VCaP (cell line): ENCODE measurements around the gene ADM5.

Source experiments
- H3K27ac ChIP-seq: fragments of 450-650 bp; 2 replicates; pipeline ENCODE4 v1.5.1; 2017
- CTCF ChIP-seq: fragments of 450-650 bp; conservative IDR thresholded peaks from 2 replicates; pipeline ENCODE4 v1.5.1; 2017; ENCODE audit warnings: mild to moderate bottlenecking, moderate library complexity

ADM5 gene

GRCh38 chr19:49699364-49699763 lies 10.0 kb downstream of the ADM5 start:
- no peak for TF ChIP-seq CTCF
- no peak overlapping the region for H3K27ac ChIP-seq

- TF ChIP-seq CTCF, result no peak
- no peak overlapping the region for H3K27ac ChIP-seq
Measured at GRCh38 chr19:49700563-49700962, 11.2 kb downstream of the ADM5 start.

- peak; percentile 49 for TF ChIP-seq CTCF
- no peak overlapping the region for H3K27ac ChIP-seq
Measured at GRCh38 chr19:49701271-49701786, 11.9 kb downstream of the ADM5 start.

- no peak overlapping the region for H3K27ac ChIP-seq
Measured at GRCh38 chr19:49704888-49705642, 15.7 kb downstream of the ADM5 start.

GRCh38 chr19:49705919-49706318 lies 16.5 kb downstream of the ADM5 start:
- H3K27ac ChIP-seq, result no peak overlapping the region
- no peak for TF ChIP-seq CTCF

More at GRCh38 chr19:49704888-49705642, 15.7 kb downstream of the ADM5 start:
- no peak for TF ChIP-seq CTCF

GRCh38 chr19:49710372-49710951 lies 21.1 kb downstream of the ADM5 start:
- TF ChIP-seq CTCF, result no peak

GRCh38 chr19:49712397-49712859 lies 23.0 kb downstream of the ADM5 start:
- H3K27ac ChIP-seq, result peak overlapping the region; percentile 70
- TF ChIP-seq CTCF, result no peak

More at GRCh38 chr19:49710372-49710951, 21.1 kb downstream of the ADM5 start:
- H3K27ac ChIP-seq, result no peak overlapping the region
